ENCODE measurements around the gene ARHGDIA.

GRCh38 chr17:81846743-81847689, 24.1 kb downstream of the ARHGDIA start:
- no peak for TF ChIP-seq CTCF (IDR thresholded peaks at IDR 0.05; ENCODE audit: low read depth, low read length)
- TF ChIP-seq POLR2A (IDR thresholded peaks at IDR 0.05; ENCODE audit: extremely low read depth, insufficient read length), result no peak

All from NB4 (cell line).